Coronary artery (tissue), 2 donors: ENCODE measurements around the gene GCNA.

Source experiments
- DNase-seq: peaks from one replicate; pipeline ENCODE4 v3.0.0-alpha.2; 2017; ENCODE audit warnings: low spot score
- H3K27ac ChIP-seq, 2 donors: fragments of 200-600 bp; sonication (generic); one replicate each; pipeline ENCODE4 v1.5.1; 2016 to 2019
- H3K4me3 ChIP-seq: fragments of 200-600 bp; sonication (generic); 2 replicates; pipeline ENCODE4 v1.5.1; 2016; ENCODE audit warnings: mild to moderate bottlenecking, moderate library complexity
- TF ChIP-seq, protein P1 (sequence below): fragments of 200-600 bp; sonication (generic); IDR thresholded peaks from one replicate; pipeline ENCODE4 v1.5.1; 2019; ENCODE audit warnings: antibody characterized with exemption

The GCNA gene

GRCh38 chrX:71542825-71543224 lies 35.4 kb upstream of the GCNA start:
- H3K27ac ChIP-seq = peak overlapping the region; percentile 6 to 70
- TF ChIP-seq, protein P1, sequence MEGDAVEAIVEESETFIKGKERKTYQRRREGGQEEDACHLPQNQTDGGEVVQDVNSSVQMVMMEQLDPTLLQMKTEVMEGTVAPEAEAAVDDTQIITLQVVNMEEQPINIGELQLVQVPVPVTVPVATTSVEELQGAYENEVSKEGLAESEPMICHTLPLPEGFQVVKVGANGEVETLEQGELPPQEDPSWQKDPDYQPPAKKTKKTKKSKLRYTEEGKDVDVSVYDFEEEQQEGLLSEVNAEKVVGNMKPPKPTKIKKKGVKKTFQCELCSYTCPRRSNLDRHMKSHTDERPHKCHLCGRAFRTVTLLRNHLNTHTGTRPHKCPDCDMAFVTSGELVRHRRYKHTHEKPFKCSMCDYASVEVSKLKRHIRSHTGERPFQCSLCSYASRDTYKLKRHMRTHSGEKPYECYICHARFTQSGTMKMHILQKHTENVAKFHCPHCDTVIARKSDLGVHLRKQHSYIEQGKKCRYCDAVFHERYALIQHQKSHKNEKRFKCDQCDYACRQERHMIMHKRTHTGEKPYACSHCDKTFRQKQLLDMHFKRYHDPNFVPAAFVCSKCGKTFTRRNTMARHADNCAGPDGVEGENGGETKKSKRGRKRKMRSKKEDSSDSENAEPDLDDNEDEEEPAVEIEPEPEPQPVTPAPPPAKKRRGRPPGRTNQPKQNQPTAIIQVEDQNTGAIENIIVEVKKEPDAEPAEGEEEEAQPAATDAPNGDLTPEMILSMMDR = no peak

DNA sequence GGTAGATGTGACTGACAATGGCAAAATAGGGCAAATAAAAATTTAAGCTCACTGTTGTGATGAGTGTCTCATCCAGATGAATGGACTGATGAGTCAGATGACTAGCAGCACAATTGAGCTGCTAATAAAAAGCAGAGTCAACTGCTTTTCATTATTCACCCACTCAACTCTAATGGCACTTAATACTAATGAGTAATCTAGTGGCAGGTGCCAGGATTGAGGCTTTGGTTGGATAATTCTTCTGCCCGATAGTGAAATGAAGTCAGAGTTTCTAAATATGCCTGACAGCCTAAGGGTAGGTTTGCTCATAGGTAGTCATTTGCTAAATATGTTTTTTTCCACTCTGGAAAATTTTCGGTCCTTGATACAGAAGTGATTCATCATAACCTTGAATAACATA lies 34.9 kb upstream of the GCNA start:
- DNase-seq = no peak
- Histone ChIP-seq H3K27ac (peak overlapping the region; percentile 6 to 70), H3K4me3 (peak overlapping the region; percentile 33)
- TF ChIP-seq, protein P1 = no peak

More at GRCh38 chrX:71542825-71543224, 35.4 kb upstream of the GCNA start:
- H3K4me3 ChIP-seq = peak overlapping the region; percentile 33
- DNase-seq = no peak

DNA sequence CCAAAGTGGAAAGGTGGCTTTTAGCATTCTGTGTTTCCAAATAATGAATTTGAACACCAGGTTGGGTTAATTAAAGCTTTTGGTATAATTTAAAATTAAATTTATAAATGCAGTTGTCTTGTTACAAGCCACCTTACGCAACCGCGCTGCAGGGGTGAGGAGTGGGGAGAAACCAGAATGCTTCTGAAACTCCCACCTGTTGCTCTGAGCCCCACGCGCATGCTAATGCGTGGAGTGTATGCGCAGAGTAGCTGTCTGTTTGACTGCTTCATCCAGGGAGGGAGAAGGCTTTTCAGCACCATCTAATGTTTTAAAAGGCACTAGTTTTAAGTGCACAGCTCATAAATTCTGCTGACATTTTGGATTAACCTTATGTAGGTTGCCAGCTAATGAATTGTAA lies 32.9 kb upstream of the GCNA start:
- TF ChIP-seq, protein P1 = no peak
- no peak overlapping the region for H3K27ac ChIP-seq
- no peak for DNase-seq

GRCh38 chrX:71546879-71547278 lies 31.4 kb upstream of the GCNA start:
- TF ChIP-seq, protein P1 = no peak

More for the DNA sequence above, 32.9 kb upstream of the GCNA start:
- H3K4me3 ChIP-seq = no peak overlapping the region

DNA sequence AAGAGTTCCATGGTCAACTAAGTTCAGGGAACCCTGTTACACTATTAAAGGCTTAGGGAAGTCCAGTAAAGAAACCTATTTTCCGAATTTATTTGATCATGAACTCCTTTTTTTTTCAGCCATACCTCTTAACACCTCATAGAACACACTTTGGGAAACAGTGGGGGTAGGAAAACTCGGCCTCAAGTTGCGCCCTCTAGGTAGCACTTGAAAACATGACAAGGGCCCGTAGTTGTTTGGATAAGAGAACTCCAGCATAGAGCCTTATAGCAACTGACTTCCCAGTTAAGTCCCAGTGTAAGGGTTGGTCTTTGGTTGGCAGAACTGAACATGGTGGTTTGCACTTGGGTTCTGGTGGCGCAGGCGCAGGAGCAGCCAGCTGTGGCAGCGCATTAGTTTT lies 30.9 kb upstream of the GCNA start:
- TF ChIP-seq, protein P1 = no peak
- Histone ChIP-seq H3K27ac (no peak overlapping the region), H3K4me3 (no peak overlapping the region)
- DNase-seq = no peak

More at GRCh38 chrX:71546879-71547278, 31.4 kb upstream of the GCNA start:
- no peak overlapping the region for H3K4me3 ChIP-seq
- DNase-seq = no peak
- no peak overlapping the region for H3K27ac ChIP-seq

DNA sequence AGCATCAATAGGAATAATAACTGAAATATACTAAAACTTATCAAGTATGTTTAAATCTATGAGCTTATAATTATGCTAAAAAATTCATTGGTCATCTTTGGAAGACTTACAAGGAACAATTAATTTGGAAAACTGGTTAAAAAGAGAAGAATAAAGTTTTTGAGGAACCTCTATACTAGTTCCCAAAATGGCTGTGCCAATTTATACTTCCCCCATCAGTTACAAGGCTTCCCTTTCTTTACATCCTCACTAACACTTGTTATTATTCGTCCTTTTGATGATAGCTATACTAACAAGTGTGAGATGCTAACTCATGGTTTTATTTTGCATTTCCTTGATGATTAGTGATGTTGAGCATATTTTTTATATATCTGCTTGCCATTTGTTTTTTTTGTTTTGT lies 28.3 kb upstream of the GCNA start:
- TF ChIP-seq, protein P1 = no peak
- Histone ChIP-seq H3K4me3 (no peak overlapping the region), H3K27ac (no peak overlapping the region)
- no peak for DNase-seq

GRCh38 chrX:71550578-71550977 lies 27.7 kb upstream of the GCNA start:
- TF ChIP-seq, protein P1 = no peak
- Histone ChIP-seq H3K27ac (no peak overlapping the region), H3K4me3 (no peak overlapping the region)
- DNase-seq = no peak
